ENCODE measurements around the gene TLDC2.
"Not testable (repeated sequence)": the region's sequence is repeated elsewhere in the genome, so short reads cannot be mapped to it uniquely, and the experiment has no call there.

Gene TLDC2

GRCh38 chr20:36871640-36872570 is 4.0 kb upstream of the TLDC2 start:
- no peak for DNase-seq

GRCh38 chr20:36872852-36873251 is 3.1 kb upstream of the TLDC2 start:
- no peak for DNase-seq

- no peak for DNase-seq
Measured at GRCh38 chr20:36873498-36874189, 2.3 kb upstream of the TLDC2 start.

GRCh38 chr20:36875093-36875492 is 845 bp upstream of the TLDC2 start:
- not testable (repeated sequence) for DNase-seq

- DNase-seq = no peak
Measured at GRCh38 chr20:36876473-36876833, 515 bp downstream of the TLDC2 start.

GRCh38 chr20:36878941-36879340 is 3.0 kb downstream of the TLDC2 start:
- DNase-seq = no peak

- DNase-seq = no peak
Measured at GRCh38 chr20:36880741-36881250, 4.9 kb downstream of the TLDC2 start.

- DNase-seq = no peak
Measured at GRCh38 chr20:36881331-36881730, 5.4 kb downstream of the TLDC2 start.

GRCh38 chr20:36881888-36882287 is 6.0 kb downstream of the TLDC2 start:
- no peak for DNase-seq

- no peak for DNase-seq
Measured at GRCh38 chr20:36883977-36884535, 8.1 kb downstream of the TLDC2 start.

GRCh38 chr20:36885356-36885755 is 9.4 kb downstream of the TLDC2 start:
- DNase-seq = no peak

- peak; percentile 4 to 70 for DNase-seq
Measured at GRCh38 chr20:36886859-36887751, 11.2 kb downstream of the TLDC2 start.

GRCh38 chr20:36887752-36888090 is 11.8 kb downstream of the TLDC2 start:
- DNase-seq = no peak

- DNase-seq = no peak
Measured at GRCh38 chr20:36888880-36889516, 13.1 kb downstream of the TLDC2 start.

- DNase-seq = no peak
Measured at GRCh38 chr20:36890586-36890985, 14.6 kb downstream of the TLDC2 start.

- no peak for DNase-seq
Measured at GRCh38 chr20:36891211-36891610, 15.3 kb downstream of the TLDC2 start.

- no peak for DNase-seq
Measured at GRCh38 chr20:36893801-36894200, 17.9 kb downstream of the TLDC2 start.

GRCh38 chr20:36895036-36895435 is 19.1 kb downstream of the TLDC2 start:
- no peak for DNase-seq

- DNase-seq = no peak
Measured at GRCh38 chr20:36904690-36905089, 28.8 kb downstream of the TLDC2 start.

GRCh38 chr20:36905566-36905965 is 29.6 kb downstream of the TLDC2 start:
- not testable (repeated sequence) for DNase-seq

- not testable (repeated sequence) for DNase-seq
Measured at GRCh38 chr20:36906086-36906485, 30.1 kb downstream of the TLDC2 start.

GRCh38 chr20:36908603-36909002 is 32.7 kb downstream of the TLDC2 start:
- no peak for DNase-seq
